HG03354 (cell line): Measurements from ENCODE around the gene GNB2.

Source experiments
- ATAC-seq: cut with Tn5 transposase; IDR thresholded peaks from one replicate; pipeline ENCODE4 v1.9.1; 2021; ENCODE audit warnings: mild to moderate bottlenecking; ENCODE audit not compliant: unreplicated experiment, poor library complexity, severe bottlenecking

The GNB2 gene

GRCh38 chr7:100679129-100679926 is 5.8 kb downstream of the GNB2 start:
- no peak for ATAC-seq

- ATAC-seq = no peak
Observed at GRCh38 chr7:100679927-100680575, 6.5 kb downstream of the GNB2 start.

DNA sequence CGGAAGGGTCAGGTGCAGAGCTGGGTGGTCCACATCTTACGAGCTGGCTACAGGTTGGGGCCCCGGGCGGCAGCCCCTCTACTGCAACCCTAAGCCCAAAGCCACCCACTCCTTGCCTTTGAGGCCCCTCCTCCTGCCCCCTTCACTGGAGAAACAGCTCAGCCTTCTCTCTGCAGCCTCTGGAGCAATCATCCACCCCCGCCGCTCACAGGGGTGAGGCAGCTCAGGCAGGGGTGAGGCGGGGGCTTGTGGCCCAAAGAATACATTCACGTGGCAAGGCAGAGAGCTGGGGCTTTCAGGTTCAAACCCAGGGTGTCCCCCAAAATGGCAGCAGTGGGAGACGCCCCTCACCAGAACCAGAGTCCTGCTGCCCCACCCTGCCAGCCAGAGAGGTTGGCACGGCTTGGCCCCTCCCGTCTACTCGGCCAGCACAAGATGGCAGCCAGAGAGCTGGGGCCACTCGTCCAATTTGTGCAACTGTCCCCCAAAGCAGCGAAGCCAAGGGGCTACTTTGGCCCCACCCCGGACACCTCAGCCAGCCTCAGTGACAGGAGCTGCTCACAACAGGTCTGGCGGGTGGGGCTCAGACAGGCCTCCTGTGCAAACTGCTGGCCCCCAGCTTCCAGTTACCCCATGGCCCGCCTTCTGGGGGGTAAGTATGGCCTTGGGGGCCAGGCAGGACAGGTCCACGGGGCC is 7.2 kb downstream of the GNB2 start:
- ATAC-seq = no peak

DNA sequence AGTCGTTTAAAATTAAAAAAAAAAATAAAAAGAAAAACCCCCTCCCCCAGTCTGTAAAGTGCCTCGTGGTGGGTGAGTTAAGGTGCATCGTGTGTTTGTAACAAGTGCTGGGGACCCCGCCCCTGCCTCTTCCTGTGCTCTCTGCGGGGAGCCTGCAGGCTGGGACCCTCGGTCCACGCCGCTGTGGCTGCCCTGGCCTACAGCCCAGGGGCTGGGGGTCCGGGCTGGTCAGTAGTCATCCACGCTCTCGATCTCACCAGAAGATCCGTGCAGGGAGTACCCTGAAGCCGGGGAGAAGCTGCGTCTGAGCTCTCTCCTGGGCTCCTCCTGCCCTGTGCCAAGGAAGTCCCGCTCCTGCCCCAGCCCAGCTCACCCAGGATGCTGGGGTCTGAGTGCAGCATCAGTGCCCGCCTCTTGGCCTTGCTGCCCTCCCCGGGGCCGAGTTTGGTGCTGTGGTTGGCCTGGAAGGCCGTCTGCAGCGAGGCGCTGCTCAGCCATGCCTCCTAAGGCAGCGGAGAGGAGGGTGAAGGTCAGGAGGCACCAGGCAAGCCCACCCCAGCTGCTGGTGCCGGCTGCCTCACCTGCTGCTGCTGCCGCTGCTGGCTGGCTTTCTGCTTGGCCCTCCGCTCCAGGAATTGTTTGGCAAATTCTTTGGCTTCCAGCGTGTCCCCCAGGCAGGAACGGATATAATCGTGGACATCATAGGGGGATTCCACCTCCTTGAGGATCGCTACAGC is 8.1 kb downstream of the GNB2 start:
- ATAC-seq = no peak

DNA sequence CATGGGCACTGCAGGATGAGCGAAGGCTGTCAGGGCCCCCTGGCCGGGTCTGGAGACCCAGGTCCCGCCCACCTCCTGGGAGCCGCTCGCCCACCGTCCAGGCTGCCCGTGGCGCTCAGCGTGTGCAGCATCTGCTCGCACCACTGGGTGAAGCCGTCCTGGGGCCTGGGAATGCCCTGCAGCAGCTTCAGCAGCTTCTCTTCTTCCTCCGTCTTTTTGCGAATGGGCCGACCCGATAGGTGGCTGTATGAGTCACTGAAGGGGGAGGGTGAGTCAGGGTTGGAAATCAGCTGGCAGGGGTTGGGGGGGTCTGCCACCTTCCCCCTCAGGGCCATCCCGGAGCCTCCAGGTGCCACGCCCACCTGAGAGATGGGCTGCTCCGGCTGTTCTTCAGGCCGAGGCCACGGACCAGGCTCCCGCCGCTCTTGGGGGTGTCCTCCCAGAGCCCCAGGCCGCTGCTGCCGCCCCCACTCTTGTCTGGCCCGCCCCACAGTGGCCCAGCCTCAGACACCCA is 8.7 kb downstream of the GNB2 start:
- no peak for ATAC-seq

DNA sequence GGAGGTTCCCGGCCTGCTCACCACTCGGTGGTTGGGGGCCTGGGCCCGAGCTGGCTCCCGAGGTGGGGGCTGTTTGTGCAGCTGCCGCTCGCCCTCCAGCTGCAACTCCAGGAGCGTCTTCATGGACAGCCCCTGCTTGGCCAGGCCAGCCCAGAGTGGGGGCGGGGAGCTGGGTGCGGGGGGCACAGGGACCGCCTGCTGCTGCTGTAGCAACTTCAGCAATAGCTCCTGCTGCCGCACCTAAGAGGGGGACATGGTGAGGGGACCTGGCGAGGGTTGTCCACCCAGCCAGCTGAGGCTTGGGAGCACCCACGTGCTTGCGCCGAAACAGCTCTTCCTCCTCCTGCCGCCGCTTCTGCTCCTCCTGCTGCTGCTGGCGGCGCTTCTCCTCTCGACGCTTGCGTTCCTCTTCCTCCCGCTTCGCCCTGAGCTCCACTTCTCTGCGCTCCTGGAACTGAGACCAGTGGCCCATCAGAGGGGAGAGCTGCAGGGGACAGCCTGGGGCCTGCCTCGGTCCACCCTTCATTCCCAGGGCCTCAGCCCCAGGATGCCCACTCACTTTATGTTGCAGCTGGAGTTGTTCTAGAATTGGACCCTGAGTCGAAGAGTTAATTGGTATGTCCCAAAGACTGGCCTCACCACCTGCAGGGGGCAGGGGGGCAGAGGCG is 9.6 kb downstream of the GNB2 start:
- no peak for ATAC-seq

DNA sequence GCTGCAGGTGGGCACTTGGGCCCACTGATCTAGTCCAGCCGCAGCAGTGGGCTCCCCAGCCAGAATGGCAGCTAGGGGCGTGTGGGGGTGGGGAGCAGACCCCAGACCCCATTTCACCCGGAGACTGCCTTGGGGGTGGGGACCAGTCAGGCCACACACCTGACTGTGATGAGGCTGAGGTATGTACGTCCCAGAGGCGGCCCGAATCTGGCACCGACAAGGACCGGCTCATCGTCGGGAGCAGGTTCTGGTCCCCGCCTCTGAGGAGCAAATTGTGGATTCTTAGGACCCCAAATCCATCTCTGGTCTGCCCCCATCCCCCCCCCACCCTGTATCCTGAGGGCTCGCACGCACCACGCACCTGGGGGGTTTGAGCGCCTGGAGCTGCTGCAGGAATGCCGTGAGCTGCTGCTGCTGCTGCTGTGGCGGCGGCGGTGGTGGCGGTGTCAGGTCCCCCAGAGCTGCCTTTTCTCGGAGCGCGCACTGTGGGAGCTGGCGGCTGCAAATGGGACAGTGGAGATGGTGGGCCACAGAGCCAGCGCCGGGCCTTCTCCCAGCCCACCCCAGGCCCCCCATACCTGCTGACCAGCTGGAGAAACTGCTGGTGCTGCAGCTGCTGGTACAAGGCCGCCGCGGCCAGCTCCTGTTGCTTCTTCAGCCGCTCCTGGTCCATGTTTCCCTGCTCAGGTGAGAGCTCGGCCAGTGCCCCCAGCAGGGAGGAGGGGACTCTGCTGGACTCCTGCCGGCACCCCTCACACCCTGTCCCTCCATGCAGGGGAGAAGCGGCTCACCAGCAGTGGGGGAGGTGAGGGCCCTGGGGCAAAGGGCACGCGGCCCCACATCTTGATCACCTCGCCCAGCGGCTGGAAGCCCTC is 10.4 kb downstream of the GNB2 start:
- no peak for ATAC-seq

GRCh38 chr7:100684534-100685042 is 11.0 kb downstream of the GNB2 start:
- ATAC-seq = no peak

DNA sequence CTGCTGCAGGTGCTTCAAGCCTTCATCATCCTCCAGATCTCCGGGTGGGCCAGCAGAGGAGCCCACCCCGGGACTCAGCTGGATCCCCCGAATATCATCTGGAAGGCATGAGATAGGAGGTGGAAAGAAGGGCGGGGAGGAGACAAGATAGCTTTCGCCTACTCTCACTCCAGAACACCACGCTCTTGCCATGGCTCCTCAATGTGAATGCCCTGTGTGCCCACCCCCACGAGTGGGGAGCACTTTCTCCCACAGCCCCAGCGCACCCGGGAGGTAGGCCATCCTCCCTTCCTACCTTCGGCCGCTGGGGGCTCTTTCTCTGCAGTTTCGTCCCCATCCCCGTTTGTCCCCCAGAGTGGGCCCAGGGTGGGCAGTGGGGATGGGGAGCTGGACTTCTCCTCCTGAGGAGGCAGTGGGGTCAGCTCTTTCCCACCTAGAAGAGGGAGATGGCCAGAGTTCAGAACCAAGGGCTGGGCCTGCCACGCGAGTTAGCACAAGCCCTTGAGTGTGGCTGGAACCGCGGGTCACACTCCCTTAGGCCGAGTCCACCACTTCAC is 11.6 kb downstream of the GNB2 start:
- no peak for ATAC-seq

DNA sequence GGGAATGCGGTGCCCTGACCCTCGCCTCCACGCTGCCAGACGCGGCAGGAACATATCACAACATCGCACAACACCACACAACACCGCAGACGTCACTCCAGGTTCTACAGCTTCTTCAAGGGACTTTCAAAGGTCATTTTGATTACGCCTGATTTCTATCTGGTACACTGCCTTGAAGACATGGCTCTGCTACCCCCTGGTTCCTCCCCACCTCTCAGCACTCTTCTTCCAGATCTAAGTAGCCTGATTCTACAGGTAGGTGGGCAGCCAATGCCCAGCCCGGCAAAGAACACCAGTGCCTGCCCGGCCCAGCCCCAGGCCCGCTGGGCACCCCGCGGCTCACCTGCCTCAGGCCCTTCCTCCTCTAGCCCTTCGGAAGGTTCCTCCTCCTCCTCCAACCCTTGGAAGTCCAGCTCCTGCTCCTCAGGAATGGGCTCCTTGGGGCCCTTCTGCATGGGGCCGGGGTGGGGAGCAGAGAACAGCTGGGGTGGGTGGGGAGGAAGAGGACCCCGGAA is 12.1 kb downstream of the GNB2 start:
- ATAC-seq = no peak

DNA sequence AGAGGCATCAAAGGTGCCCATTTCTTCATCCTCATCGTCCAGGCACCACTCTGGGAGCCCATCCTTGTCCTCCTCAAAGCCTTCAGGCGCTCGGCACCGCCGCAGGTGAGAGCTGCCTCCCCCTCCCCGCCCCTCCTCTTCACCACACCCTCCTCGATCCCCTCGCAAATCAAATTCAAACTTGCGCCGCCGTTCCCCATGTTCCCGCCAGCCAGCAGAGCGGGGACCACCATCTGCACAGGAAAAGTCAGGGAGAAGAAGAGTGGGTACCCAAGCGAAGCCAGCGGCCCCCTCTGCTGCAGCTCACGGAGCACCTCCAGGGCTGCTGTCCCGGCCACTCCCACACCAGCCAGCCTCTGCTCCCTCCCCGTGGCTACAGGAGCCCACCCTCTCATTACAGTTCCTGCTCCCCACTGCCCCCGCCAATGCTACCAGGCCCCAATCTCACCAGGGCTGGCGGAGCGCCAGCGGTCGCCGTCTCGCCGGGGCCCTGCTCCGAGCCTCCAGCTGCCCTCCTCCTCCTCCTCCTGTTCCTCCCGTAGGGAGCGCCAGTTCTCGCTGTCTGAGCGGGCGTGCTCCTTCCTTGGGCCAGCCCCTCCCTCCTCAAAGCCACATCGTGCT is 12.8 kb downstream of the GNB2 start:
- ATAC-seq = no peak

- ATAC-seq = no peak
Observed at GRCh38 chr7:100686822-100687211, 13.3 kb downstream of the GNB2 start.

DNA sequence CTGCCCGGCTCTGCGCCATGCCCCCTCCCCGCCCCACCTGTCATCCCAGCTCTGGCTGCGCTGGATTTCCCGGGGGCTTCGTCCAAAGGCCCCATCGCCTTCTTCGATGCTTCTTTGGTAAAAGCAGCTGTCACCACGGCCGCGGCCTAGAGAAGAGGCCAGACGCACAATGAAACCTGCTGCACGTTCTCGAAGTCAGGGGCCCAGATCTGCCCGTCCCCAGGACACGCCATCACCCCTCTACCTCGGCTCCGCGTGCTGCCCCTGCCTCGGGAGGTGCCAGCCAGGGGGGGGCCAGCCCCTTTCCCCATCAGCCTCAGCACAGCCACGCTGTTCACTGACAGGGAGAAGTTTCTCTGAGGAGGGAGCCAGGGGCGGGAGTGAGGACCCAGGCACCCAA is 13.7 kb downstream of the GNB2 start:
- no peak for ATAC-seq

DNA sequence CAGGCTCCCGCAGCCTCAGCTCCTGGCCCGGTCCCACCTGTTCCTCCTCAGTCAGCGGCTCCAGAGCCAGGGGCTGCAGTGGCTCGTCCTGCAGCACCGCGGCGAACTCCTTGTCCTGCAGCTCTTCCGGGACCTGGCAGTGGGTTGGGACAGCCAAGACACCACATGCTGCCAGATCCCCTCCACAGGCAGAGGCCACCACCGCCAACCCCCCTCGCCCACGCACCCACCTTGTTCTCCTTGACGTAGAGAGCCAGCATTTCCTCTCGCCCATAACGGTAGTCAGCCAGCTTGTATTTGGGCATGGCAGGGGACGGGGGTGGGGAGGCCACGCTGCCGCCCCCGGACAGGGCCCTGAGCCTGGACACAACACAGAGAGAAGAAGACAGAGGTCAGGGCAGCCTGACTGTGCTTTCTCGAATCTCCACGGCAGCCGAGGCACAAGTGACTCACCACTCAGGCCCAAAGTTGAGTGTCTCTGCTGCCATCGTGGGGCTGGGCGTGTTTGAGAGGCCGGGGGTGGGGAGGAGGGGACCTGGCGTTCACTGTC is 14.3 kb downstream of the GNB2 start:
- no peak for ATAC-seq

- no peak for ATAC-seq
Observed at GRCh38 chr7:100688326-100688860, 14.9 kb downstream of the GNB2 start.

GRCh38 chr7:100689230-100690135 is 15.9 kb downstream of the GNB2 start:
- ATAC-seq = no peak
